PC-3 (cell line): ENCODE data around the gene ENDOV.

Experiments
- EZH2 ChIP-seq: fragments of 300-600 bp; sonication (generic); IDR thresholded peaks from one replicate; pipeline ENCODE4 v1.6.1; 2017; ENCODE audit warnings: antibody characterized with exemption, mild to moderate bottlenecking, low read length; ENCODE audit not compliant: unreplicated experiment
- EZH2phosphoT487 ChIP-seq: fragments of 300-600 bp; sonication (generic); IDR thresholded peaks from 2 replicates; pipeline ENCODE4 v1.6.1; 2018; ENCODE audit warnings: mild to moderate bottlenecking, antibody characterized with exemption, low read length, borderline replicate concordance
- TF ChIP-seq, protein P1 (sequence below): fragments of 300-600 bp; sonication (generic); conservative IDR thresholded peaks from 2 replicates; pipeline ENCODE4 v1.5.1; 2017; ENCODE audit warnings: antibody characterized with exemption, low read depth, mild to moderate bottlenecking, low read length

DNA sequence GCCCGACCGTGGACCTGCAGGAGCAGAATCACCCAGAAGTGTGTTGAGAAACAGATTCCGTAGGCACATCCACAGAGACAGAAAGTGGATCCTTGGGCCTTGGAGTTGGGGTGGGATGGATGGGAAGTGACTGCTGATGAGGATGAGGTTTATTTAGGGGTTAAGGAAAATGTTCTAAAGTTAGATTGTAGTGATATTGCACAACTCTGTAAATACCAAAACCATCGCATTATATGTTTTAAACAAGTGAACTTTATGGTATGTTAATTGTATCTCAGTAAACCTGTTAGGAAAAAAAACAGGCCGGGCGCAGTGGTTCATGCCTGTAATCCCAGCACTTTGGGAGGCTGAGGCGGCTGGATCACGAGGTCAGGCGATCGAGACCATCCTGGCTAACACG, 3.6 kb downstream of the ENDOV start:
- TF ChIP-seq, protein P1, sequence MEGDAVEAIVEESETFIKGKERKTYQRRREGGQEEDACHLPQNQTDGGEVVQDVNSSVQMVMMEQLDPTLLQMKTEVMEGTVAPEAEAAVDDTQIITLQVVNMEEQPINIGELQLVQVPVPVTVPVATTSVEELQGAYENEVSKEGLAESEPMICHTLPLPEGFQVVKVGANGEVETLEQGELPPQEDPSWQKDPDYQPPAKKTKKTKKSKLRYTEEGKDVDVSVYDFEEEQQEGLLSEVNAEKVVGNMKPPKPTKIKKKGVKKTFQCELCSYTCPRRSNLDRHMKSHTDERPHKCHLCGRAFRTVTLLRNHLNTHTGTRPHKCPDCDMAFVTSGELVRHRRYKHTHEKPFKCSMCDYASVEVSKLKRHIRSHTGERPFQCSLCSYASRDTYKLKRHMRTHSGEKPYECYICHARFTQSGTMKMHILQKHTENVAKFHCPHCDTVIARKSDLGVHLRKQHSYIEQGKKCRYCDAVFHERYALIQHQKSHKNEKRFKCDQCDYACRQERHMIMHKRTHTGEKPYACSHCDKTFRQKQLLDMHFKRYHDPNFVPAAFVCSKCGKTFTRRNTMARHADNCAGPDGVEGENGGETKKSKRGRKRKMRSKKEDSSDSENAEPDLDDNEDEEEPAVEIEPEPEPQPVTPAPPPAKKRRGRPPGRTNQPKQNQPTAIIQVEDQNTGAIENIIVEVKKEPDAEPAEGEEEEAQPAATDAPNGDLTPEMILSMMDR: no peak
- TF ChIP-seq EZH2phosphoT487: no peak
- no peak for TF ChIP-seq EZH2
